Measurements from ENCODE around the gene AP5Z1.
A peak's percentile ranks its signal among the peaks of the same experiment; 100 is the strongest.

Gene AP5Z1

GRCh38 chr7:4787541-4787940, 12.1 kb downstream of the AP5Z1 start:
- H3K27ac ChIP-seq (ENCODE audit: insufficient read depth, low read length, poor library complexity, severe bottlenecking), result no peak overlapping the region
- H3K27me3 ChIP-seq (replicated peaks; ENCODE audit: control insufficient read depth, insufficient read depth, low read length, poor library complexity, severe bottlenecking), result no peaks in the 10 kb centered on the region
- H3K36me3 ChIP-seq (ENCODE audit: control insufficient read depth, insufficient read depth, low read length), result peaks cover 89% of the 10 kb centered on the region
- H3K9me3 ChIP-seq (ENCODE audit: control insufficient read depth, low read length), result no peaks in the 10 kb centered on the region
- H3K4me3 ChIP-seq (ENCODE audit: insufficient read depth, low read depth, low read length, poor library complexity, severe bottlenecking), result no peak overlapping the region
- H3K4me1 ChIP-seq (ENCODE audit: control insufficient read depth, insufficient read depth, low read length, poor library complexity, severe bottlenecking), result peaks cover 5% of the 10 kb centered on the region
- DNase-seq, result no peak

DNA sequence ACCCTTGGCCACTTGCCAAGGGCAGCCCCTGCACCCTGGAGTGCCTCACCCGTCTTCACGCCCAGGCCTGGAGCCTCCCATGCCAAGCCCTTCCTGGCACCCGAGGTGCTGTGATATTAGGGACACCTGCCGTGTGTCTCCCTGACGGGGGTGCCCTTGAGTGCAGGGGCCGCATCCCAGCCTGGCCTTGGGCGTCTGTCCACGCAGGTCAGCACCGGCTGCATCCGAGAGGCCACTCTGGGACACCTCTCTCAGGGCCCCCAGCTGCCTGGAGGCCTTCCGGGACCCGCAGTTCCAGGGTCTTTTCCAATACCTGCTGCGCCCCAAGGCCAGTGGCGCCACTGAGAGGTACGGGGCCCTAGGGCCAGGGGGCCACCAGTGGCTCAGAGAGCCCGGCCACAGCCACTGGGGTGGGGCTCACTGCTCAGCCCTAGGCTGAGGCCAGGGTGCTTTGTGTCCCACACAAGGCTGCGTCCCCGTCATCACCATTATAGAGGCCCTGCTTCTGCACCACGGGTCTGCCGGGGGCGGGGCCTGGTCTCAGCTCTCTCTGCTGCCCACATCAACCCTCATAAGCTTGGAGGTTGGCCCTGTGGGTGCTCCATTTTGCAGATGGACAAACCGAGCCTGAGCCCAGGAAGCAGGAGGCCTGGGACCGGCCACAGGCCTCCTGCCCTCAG, 12.7 kb downstream of the AP5Z1 start:
- no peaks in the 10 kb centered on the region for H3K9me3 ChIP-seq (ENCODE audit: control insufficient read depth, low read length)

DNA sequence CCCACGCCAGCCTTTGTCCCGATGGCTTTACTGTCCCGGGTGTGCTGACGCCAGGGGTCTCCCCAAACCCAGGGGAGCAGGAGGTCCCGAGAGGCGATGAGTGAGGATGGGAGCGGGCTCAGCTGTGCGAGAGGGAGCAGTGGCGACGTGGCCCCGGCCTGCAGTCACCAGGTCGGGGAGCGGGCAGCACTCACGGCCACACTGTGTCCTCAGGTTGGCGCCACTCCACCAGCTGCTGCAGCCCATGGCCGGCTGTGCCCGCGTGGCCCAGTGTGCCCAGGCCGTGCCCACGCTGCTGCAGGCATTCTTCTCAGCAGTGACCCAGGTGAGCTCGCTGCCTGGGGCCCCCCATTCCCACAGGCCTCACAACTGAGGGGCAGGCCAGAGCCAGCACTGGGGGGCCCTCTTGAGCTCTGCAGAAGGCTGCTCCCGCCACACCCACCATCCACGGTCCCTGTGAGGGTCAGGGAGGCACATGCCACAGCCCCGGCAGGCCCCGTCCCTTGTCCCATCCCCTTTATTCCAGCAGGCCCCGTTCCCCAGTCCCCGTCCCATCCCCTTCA, 13.3 kb downstream of the AP5Z1 start:
- Histone ChIP-seq H3K4me1 (ENCODE audit: control insufficient read depth, insufficient read depth, low read length, poor library complexity, severe bottlenecking) (peaks cover 9% of the 10 kb centered on the region), H3K36me3 (ENCODE audit: control insufficient read depth, insufficient read depth, low read length) (peaks cover 78% of the 10 kb centered on the region)
- DNase-seq, result no peak

More for the DNA sequence above, 12.7 kb downstream of the AP5Z1 start:
- H3K36me3 ChIP-seq (ENCODE audit: control insufficient read depth, insufficient read depth, low read length), result peaks cover 84% of the 10 kb centered on the region
- H3K4me3 ChIP-seq (ENCODE audit: insufficient read depth, low read depth, low read length, poor library complexity, severe bottlenecking), result no peak overlapping the region
- DNase-seq, result no peak
- no peaks in the 10 kb centered on the region for H3K27me3 ChIP-seq (replicated peaks; ENCODE audit: control insufficient read depth, insufficient read depth, low read length, poor library complexity, severe bottlenecking)
- H3K4me1 ChIP-seq (ENCODE audit: control insufficient read depth, insufficient read depth, low read length, poor library complexity, severe bottlenecking), result peaks cover 9% of the 10 kb centered on the region
- no peak overlapping the region for H3K27ac ChIP-seq (ENCODE audit: insufficient read depth, low read length, poor library complexity, severe bottlenecking)

GRCh38 chr7:4789194-4790077, 14.0 kb downstream of the AP5Z1 start:
- H3K36me3 ChIP-seq (ENCODE audit: control insufficient read depth, insufficient read depth, low read length), result peaks cover 71% of the 10 kb centered on the region
- H3K27ac ChIP-seq (ENCODE audit: insufficient read depth, low read length, poor library complexity, severe bottlenecking), result no peak overlapping the region
- no peaks in the 10 kb centered on the region for H3K9me3 ChIP-seq (ENCODE audit: control insufficient read depth, low read length)
- no peak overlapping the region for H3K4me3 ChIP-seq (ENCODE audit: insufficient read depth, low read depth, low read length, poor library complexity, severe bottlenecking)
- no peaks in the 10 kb centered on the region for H3K27me3 ChIP-seq (replicated peaks; ENCODE audit: control insufficient read depth, insufficient read depth, low read length, poor library complexity, severe bottlenecking)
- H3K4me1 ChIP-seq (ENCODE audit: control insufficient read depth, insufficient read depth, low read length, poor library complexity, severe bottlenecking), result peaks cover 9% of the 10 kb centered on the region
- DNase-seq, result no peak

More for the DNA sequence above, 13.3 kb downstream of the AP5Z1 start:
- no peaks in the 10 kb centered on the region for H3K27me3 ChIP-seq (replicated peaks; ENCODE audit: control insufficient read depth, insufficient read depth, low read length, poor library complexity, severe bottlenecking)
- H3K27ac ChIP-seq (ENCODE audit: insufficient read depth, low read length, poor library complexity, severe bottlenecking), result no peak overlapping the region
- no peaks in the 10 kb centered on the region for H3K9me3 ChIP-seq (ENCODE audit: control insufficient read depth, low read length)
- no peak overlapping the region for H3K4me3 ChIP-seq (ENCODE audit: insufficient read depth, low read depth, low read length, poor library complexity, severe bottlenecking)

DNA sequence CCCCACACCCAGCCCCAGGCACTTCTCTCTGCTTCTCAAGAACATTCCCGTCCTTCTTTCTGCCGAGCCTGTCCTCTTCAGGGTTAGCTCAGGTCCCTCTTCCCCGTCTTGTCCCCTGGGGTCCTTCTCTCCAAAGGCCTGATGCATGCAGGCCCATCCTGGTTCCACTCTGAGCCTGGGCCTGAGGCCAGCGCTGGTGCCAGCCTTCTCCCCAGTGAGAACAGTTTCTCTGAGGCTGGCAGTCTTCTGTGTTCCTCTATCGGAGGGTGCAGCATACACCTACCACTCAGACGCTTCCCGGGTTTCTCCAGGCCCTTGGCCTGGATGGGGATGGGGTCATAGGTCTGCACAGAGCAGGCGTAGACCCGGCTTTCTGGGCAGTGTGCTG, 14.6 kb downstream of the AP5Z1 start:
- H3K27me3 ChIP-seq (replicated peaks; ENCODE audit: control insufficient read depth, insufficient read depth, low read length, poor library complexity, severe bottlenecking), result no peaks in the 10 kb centered on the region
- H3K27ac ChIP-seq (ENCODE audit: insufficient read depth, low read length, poor library complexity, severe bottlenecking), result no peak overlapping the region
- no peak for DNase-seq
- H3K4me3 ChIP-seq (ENCODE audit: insufficient read depth, low read depth, low read length, poor library complexity, severe bottlenecking), result no peak overlapping the region
- no peaks in the 10 kb centered on the region for H3K9me3 ChIP-seq (ENCODE audit: control insufficient read depth, low read length)
- H3K4me1 ChIP-seq (ENCODE audit: control insufficient read depth, insufficient read depth, low read length, poor library complexity, severe bottlenecking), result peaks cover 9% of the 10 kb centered on the region
- H3K36me3 ChIP-seq (ENCODE audit: control insufficient read depth, insufficient read depth, low read length), result peaks cover 64% of the 10 kb centered on the region

DNA sequence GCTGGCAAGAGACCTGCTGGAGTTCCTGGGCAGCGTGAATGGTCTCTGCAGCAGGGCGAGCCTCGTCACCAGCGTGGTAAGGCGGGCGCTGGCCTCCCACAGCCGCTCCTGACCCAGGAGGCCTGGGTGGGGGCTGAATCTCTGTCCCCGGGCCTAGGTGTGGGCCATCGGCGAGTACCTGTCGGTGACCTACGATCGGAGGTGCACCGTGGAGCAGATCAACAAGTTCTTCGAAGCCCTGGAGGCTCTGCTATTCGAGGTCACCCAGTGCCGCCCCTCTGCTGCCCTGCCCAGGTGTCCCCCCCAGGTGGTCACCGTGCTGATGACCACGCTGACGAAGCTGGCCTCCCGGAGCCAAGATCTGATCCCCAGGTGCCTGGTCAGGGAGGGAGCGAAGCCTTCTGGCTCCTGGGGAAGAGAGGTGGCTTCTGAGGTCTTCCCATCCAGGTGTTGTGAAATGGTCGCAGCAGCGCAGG, 15.1 kb downstream of the AP5Z1 start:
- no peak overlapping the region for H3K4me3 ChIP-seq (ENCODE audit: insufficient read depth, low read depth, low read length, poor library complexity, severe bottlenecking)
- H3K9me3 ChIP-seq (ENCODE audit: control insufficient read depth, low read length), result no peaks in the 10 kb centered on the region
- no peak for DNase-seq
- H3K27ac ChIP-seq (ENCODE audit: insufficient read depth, low read length, poor library complexity, severe bottlenecking), result no peak overlapping the region
- peaks cover 9% of the 10 kb centered on the region for H3K4me1 ChIP-seq (ENCODE audit: control insufficient read depth, insufficient read depth, low read length, poor library complexity, severe bottlenecking)
- no peaks in the 10 kb centered on the region for H3K27me3 ChIP-seq (replicated peaks; ENCODE audit: control insufficient read depth, insufficient read depth, low read length, poor library complexity, severe bottlenecking)
- H3K36me3 ChIP-seq (ENCODE audit: control insufficient read depth, insufficient read depth, low read length), result peaks cover 59% of the 10 kb centered on the region

GRCh38 chr7:4791101-4791737, 15.8 kb downstream of the AP5Z1 start:
- DNase-seq, result no peak
- peaks cover 53% of the 10 kb centered on the region for H3K36me3 ChIP-seq (ENCODE audit: control insufficient read depth, insufficient read depth, low read length)
- H3K27me3 ChIP-seq (replicated peaks; ENCODE audit: control insufficient read depth, insufficient read depth, low read length, poor library complexity, severe bottlenecking), result no peaks in the 10 kb centered on the region
- H3K27ac ChIP-seq (ENCODE audit: insufficient read depth, low read length, poor library complexity, severe bottlenecking), result no peak overlapping the region
- H3K4me1 ChIP-seq (ENCODE audit: control insufficient read depth, insufficient read depth, low read length, poor library complexity, severe bottlenecking), result peaks cover 9% of the 10 kb centered on the region
- H3K4me3 ChIP-seq (ENCODE audit: insufficient read depth, low read depth, low read length, poor library complexity, severe bottlenecking), result no peak overlapping the region
- no peaks in the 10 kb centered on the region for H3K9me3 ChIP-seq (ENCODE audit: control insufficient read depth, low read length)

DNA sequence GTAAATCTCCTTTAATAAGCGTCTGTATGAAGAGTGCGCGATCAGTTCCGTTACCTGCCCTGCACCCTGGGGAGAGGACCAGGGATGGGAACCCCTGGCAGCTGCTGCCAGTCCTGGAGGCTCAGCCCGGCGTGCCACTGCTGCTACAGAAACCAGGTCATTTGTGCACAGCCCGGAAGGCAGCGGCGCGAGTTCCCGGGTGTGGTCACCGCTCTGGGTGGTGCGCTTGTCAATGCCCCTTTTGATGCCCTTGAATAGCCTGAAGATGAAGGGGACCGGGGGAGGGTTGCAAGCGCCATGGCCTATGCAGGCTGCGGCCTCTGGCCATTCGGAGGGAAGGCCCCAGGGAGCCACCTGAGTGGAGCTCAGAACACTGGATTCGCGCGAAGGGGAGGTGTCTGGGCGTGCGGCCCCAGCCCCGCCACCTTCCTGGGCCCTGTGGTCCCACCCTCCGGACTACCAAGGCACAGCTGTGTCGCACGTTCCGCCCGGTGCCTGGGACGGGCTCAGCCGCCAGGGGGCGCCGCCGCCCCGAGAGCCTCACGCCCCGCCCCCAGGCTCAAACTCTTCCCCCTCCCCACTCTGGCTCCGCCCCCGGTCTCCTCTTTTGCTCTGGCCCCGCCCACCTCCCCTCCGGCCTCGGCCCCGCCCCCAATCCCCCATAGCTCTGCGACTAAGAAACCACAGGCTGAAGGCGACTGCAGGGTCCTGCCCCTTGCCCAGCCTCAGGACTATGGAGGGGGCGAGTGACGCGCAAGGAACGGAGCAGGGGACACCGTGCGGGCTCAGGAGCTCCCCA, 16.5 kb downstream of the AP5Z1 start:
- Histone ChIP-seq H3K4me3 (ENCODE audit: insufficient read depth, low read depth, low read length, poor library complexity, severe bottlenecking) (peak overlapping the region; percentile 56), H3K36me3 (ENCODE audit: control insufficient read depth, insufficient read depth, low read length) (peaks cover 46% of the 10 kb centered on the region)

GRCh38 chr7:4792537-4793126, 17.2 kb downstream of the AP5Z1 start:
- H3K36me3 ChIP-seq (ENCODE audit: control insufficient read depth, insufficient read depth, low read length), result peaks cover 39% of the 10 kb centered on the region
- H3K27ac ChIP-seq (ENCODE audit: insufficient read depth, low read length, poor library complexity, severe bottlenecking), result no peak overlapping the region
- H3K9me3 ChIP-seq (ENCODE audit: control insufficient read depth, low read length), result no peaks in the 10 kb centered on the region
- peak overlapping the region; percentile 56 for H3K4me3 ChIP-seq (ENCODE audit: insufficient read depth, low read depth, low read length, poor library complexity, severe bottlenecking)
- no peak for DNase-seq
- peaks cover 9% of the 10 kb centered on the region for H3K4me1 ChIP-seq (ENCODE audit: control insufficient read depth, insufficient read depth, low read length, poor library complexity, severe bottlenecking)
- no peaks in the 10 kb centered on the region for H3K27me3 ChIP-seq (replicated peaks; ENCODE audit: control insufficient read depth, insufficient read depth, low read length, poor library complexity, severe bottlenecking)

More for the DNA sequence above, 16.5 kb downstream of the AP5Z1 start:
- Histone ChIP-seq H3K27me3 (replicated peaks; ENCODE audit: control insufficient read depth, insufficient read depth, low read length, poor library complexity, severe bottlenecking) (no peaks in the 10 kb centered on the region), H3K9me3 (ENCODE audit: control insufficient read depth, low read length) (no peaks in the 10 kb centered on the region), H3K27ac (ENCODE audit: insufficient read depth, low read length, poor library complexity, severe bottlenecking) (no peak overlapping the region), H3K4me1 (ENCODE audit: control insufficient read depth, insufficient read depth, low read length, poor library complexity, severe bottlenecking) (peaks cover 9% of the 10 kb centered on the region)
- peak; percentile 55 to 71 (median 62) for DNase-seq

All from effector memory CD4-positive, alpha-beta T cell (primary cell).